OCI-LY1 (cell line): Measurements from ENCODE around the gene ACTN2.

Experiments
- EZH2 ChIP-seq: fragments of 200-600 bp; sonication (generic), shearing (Covaris generic); IDR thresholded peaks from 2 replicates; pipeline ENCODE4 v1.8.0; 2017; ENCODE audit warnings: borderline replicate concordance, mixed run types, mild to moderate bottlenecking, antibody characterized with exemption, low read length, moderate library complexity, mixed read lengths
- TF ChIP-seq, protein P1 (sequence below): fragments of 200-600 bp; sonication (generic), shearing (Covaris generic); IDR thresholded peaks from 2 replicates; pipeline ENCODE4 v1.5.1; 2017; ENCODE audit warnings: mild to moderate bottlenecking, antibody characterized with exemption, low read length, moderate library complexity, mixed read lengths

- TF ChIP-seq, protein P1, sequence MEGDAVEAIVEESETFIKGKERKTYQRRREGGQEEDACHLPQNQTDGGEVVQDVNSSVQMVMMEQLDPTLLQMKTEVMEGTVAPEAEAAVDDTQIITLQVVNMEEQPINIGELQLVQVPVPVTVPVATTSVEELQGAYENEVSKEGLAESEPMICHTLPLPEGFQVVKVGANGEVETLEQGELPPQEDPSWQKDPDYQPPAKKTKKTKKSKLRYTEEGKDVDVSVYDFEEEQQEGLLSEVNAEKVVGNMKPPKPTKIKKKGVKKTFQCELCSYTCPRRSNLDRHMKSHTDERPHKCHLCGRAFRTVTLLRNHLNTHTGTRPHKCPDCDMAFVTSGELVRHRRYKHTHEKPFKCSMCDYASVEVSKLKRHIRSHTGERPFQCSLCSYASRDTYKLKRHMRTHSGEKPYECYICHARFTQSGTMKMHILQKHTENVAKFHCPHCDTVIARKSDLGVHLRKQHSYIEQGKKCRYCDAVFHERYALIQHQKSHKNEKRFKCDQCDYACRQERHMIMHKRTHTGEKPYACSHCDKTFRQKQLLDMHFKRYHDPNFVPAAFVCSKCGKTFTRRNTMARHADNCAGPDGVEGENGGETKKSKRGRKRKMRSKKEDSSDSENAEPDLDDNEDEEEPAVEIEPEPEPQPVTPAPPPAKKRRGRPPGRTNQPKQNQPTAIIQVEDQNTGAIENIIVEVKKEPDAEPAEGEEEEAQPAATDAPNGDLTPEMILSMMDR: no peak
- TF ChIP-seq EZH2: no peak
Measured at GRCh38 chr1:236716160-236716559, 29.9 kb downstream of the ACTN2 start.
